ENCODE data around the gene ATXN7L1.

GRCh38 chr7:105926131-105926530 is 49.7 kb upstream of the ATXN7L1 start:
- TF ChIP-seq POLR2AphosphoS5 (IDR thresholded peaks at IDR 0.05) (no peak), CTCF (IDR thresholded peaks at IDR 0.05) (no peak)
